ENCODE data around the gene NHERF2.
A peak's percentile ranks its signal among the peaks of the same experiment; 100 is the strongest.

NHERF2 gene
- total RNA-seq = 1.5 to 1.6 (median 1.6) reads per million in 3 donors

DNA sequence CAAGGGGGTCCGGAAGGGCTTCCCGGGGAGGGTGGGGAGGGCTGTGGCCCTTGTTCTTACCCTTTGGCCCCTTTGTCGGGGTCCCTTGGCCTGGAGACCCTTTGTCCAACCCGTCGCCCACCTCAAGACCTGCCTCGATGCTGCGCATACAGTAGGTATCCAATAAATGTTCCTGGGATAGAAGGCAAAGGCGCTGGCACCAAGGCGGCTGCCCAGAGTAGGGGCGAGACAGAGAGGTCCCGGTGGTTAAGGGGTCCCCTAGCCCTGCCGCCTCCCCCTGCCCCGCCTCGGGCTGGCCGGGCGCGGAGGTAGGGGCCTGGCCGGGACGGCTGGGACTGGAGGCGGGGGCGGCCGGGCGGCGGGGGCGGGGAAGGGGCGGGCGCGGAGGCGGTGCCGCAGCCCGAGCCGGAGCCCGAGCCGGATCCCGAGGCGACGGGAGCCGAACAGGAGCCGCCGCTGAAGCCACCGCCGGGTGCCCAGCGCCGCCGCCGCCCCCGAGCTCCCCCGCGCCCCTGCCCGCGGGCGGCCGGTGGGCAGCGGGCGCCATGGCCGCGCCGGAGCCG is at the start of gene NHERF2:
TSS of gene NHERF2 (plus strand) at position 442 of the 563 bp plus-strand sequence. CDS start at position 546, 104 bp downstream.
- Histone ChIP-seq H3K4me1 (ENCODE audit: control insufficient read depth, insufficient read depth, low read length, poor library complexity, severe bottlenecking) (peaks cover 19% of the 10 kb centered on the region), H3K27me3 (replicated peaks; ENCODE audit: control insufficient read depth, insufficient read depth, low read length, poor library complexity, severe bottlenecking) (peaks cover 6% of the 10 kb centered on the region)

DNA sequence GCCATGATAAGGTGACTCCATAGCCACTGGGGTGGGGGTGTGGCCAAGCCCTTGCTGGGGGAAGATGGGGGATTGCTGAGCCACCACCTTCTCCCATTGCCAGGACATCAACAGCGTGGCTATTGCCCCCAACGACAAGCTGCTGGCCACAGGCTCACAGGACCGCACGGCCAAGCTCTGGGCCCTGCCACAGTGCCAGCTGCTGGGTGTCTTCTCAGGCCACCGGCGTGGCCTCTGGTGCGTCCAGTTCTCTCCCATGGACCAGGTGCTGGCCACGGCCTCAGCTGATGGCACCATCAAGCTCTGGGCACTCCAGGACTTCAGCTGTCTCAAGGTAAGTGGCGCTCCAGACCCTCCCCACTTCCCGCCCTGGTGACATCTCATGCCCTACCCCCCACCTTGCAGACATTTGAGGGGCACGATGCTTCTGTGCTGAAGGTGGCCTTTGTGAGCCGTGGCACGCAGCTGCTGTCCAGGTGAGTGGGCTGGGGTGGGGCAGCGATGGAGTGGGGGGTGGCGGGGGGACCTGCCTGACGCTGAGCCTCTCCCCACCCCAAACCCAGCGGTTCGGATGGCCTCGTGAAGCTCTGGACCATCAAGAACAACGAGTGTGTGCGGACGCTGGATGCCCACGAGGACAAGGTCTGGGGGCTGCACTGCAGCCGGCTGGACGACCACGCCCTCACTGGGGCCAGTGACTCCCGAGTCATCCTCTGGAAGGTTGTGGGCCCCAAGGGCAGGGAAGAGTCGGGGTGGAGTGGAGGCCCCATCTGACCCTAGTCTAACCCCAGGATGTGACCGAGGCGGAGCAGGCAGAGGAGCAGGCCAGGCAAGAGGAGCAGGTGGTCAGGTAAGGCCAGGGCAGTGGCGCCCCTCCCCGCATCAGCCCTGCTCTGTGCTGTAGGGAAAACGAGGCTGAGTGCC is 49.5 kb upstream of the NHERF2 start:
- Histone ChIP-seq H3K4me3 (ENCODE audit: insufficient read depth, low read depth, low read length, poor library complexity, severe bottlenecking) (no peak overlapping the region), H3K9me3 (ENCODE audit: control insufficient read depth, low read length) (no peaks in the 10 kb centered on the region), H3K36me3 (ENCODE audit: control insufficient read depth, insufficient read depth, low read length) (peaks cover 48% of the 10 kb centered on the region), H3K27ac (ENCODE audit: insufficient read depth, low read length, poor library complexity, severe bottlenecking) (no peak overlapping the region), H3K4me1 (ENCODE audit: control insufficient read depth, insufficient read depth, low read length, poor library complexity, severe bottlenecking) (peaks cover 12% of the 10 kb centered on the region), H3K27me3 (replicated peaks; ENCODE audit: control insufficient read depth, insufficient read depth, low read length, poor library complexity, severe bottlenecking) (peaks cover 16% of the 10 kb centered on the region)
- no peak for DNase-seq

More for the DNA sequence above, at the start of gene NHERF2:
- DNase-seq = no peak
- Histone ChIP-seq H3K27ac (ENCODE audit: insufficient read depth, low read length, poor library complexity, severe bottlenecking) (no peak within 1 kb of the TSS), H3K36me3 (ENCODE audit: control insufficient read depth, insufficient read depth, low read length) (no peaks in the 10 kb centered on the region), H3K4me3 (ENCODE audit: insufficient read depth, low read depth, low read length, poor library complexity, severe bottlenecking) (peak within 1 kb of the TSS; percentile 50), H3K9me3 (ENCODE audit: control insufficient read depth, low read length) (no peaks in the 10 kb centered on the region)

DNA sequence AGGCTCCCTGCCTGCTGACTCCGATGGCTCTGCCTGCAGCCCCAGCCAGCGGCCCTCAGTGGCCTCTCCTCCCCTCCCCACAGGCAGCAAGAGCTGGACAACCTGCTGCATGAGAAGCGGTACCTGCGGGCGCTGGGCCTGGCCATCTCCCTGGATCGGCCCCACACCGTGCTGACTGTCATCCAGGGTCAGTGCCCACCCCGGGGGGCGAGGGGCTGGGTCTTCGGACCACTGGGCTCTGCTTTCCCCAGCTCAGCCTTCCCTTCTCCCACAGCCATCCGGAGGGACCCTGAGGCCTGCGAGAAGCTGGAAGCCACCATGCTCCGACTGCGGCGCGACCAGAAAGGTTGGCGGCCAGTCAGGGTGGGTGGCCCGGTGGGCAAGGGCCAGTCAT is 48.8 kb upstream of the NHERF2 start:
- Histone ChIP-seq H3K36me3 (ENCODE audit: control insufficient read depth, insufficient read depth, low read length) (peaks cover 48% of the 10 kb centered on the region), H3K27me3 (replicated peaks; ENCODE audit: control insufficient read depth, insufficient read depth, low read length, poor library complexity, severe bottlenecking) (peaks cover 16% of the 10 kb centered on the region), H3K4me3 (ENCODE audit: insufficient read depth, low read depth, low read length, poor library complexity, severe bottlenecking) (no peak overlapping the region), H3K4me1 (ENCODE audit: control insufficient read depth, insufficient read depth, low read length, poor library complexity, severe bottlenecking) (peaks cover 6% of the 10 kb centered on the region), H3K27ac (ENCODE audit: insufficient read depth, low read length, poor library complexity, severe bottlenecking) (no peak overlapping the region), H3K9me3 (ENCODE audit: control insufficient read depth, low read length) (no peaks in the 10 kb centered on the region)
- no peak for DNase-seq

DNA sequence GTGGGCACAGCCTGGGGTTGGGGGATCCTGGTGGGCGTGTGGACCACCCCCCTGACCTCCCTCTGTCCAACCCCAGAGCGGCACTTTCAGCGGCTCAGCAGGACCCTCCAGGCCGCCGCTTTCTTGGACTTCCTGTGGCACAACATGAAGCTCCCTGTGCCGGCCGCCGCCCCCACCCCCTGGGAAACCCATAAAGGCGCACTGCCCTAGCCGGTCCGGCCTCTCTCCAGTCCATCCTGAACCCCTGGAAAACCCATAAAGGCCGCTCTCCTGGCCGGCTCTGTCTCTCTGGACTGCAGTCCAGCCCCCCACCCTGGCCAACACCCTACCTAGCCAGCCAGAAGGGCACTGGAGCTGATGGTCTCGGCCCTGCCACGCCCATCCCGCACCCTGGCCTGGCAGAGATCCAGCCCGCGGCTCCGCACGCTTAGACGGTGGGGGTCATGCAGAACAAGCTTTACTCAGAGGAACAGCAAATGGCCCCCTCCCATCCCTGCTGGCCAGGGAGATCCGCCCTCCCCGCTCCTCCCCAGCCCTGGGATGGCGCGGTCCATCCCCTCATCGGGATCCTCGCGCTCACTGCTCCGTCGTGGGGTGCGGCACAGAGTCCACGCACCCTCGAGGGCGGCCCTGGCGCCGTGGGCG is 48.1 kb upstream of the NHERF2 start:
- Histone ChIP-seq H3K4me1 (ENCODE audit: control insufficient read depth, insufficient read depth, low read length, poor library complexity, severe bottlenecking) (peaks cover 11% of the 10 kb centered on the region), H3K4me3 (ENCODE audit: insufficient read depth, low read depth, low read length, poor library complexity, severe bottlenecking) (no peak overlapping the region), H3K27me3 (replicated peaks; ENCODE audit: control insufficient read depth, insufficient read depth, low read length, poor library complexity, severe bottlenecking) (peaks cover 16% of the 10 kb centered on the region), H3K36me3 (ENCODE audit: control insufficient read depth, insufficient read depth, low read length) (peaks cover 48% of the 10 kb centered on the region), H3K27ac (ENCODE audit: insufficient read depth, low read length, poor library complexity, severe bottlenecking) (no peak overlapping the region), H3K9me3 (ENCODE audit: control insufficient read depth, low read length) (no peaks in the 10 kb centered on the region)
- DNase-seq = no peak

DNA sequence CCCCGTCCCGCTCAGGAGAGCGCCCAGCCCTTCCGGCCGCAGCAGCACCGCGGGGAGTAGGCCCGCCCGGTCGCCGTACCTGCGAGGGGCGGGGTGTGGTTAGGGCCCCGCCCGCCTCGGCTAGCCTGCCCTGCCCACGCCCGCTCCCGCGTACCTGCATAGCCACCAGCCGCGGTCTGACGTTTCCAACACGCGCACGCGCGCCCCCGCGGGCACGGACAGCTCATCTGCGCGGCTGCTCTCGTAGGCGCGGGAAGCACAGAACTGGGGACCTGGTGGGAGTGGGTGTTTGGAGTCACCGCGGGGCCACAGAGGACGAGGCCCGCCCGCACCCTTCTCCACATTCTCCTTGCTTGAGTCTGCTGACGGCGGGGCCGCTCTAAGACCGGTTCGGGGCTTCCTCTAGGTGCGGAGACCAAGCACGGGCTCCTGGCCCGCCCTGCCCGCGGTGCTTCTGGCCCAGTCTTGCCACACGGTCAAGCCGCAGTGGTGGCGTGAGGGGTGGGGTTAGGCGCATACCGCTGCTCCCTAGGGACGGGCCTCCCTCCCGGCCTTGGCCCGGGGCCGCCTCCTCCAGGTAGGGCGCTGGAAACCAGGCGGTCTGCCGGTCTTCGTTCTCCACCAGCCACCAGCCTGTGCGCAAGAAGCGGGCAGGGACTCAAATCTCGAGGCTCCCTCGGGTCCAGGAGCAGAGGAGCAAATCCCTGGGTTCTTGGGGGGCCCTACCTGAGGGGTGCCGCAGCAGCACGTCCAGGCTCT is 47.3 kb upstream of the NHERF2 start:
- Histone ChIP-seq H3K36me3 (ENCODE audit: control insufficient read depth, insufficient read depth, low read length) (peaks cover 44% of the 10 kb centered on the region), H3K27me3 (replicated peaks; ENCODE audit: control insufficient read depth, insufficient read depth, low read length, poor library complexity, severe bottlenecking) (peaks cover 16% of the 10 kb centered on the region), H3K9me3 (ENCODE audit: control insufficient read depth, low read length) (no peaks in the 10 kb centered on the region), H3K27ac (ENCODE audit: insufficient read depth, low read length, poor library complexity, severe bottlenecking) (no peak overlapping the region), H3K4me1 (ENCODE audit: control insufficient read depth, insufficient read depth, low read length, poor library complexity, severe bottlenecking) (peaks cover 13% of the 10 kb centered on the region), H3K4me3 (ENCODE audit: insufficient read depth, low read depth, low read length, poor library complexity, severe bottlenecking) (no peak overlapping the region)
- DNase-seq = no peak

DNA sequence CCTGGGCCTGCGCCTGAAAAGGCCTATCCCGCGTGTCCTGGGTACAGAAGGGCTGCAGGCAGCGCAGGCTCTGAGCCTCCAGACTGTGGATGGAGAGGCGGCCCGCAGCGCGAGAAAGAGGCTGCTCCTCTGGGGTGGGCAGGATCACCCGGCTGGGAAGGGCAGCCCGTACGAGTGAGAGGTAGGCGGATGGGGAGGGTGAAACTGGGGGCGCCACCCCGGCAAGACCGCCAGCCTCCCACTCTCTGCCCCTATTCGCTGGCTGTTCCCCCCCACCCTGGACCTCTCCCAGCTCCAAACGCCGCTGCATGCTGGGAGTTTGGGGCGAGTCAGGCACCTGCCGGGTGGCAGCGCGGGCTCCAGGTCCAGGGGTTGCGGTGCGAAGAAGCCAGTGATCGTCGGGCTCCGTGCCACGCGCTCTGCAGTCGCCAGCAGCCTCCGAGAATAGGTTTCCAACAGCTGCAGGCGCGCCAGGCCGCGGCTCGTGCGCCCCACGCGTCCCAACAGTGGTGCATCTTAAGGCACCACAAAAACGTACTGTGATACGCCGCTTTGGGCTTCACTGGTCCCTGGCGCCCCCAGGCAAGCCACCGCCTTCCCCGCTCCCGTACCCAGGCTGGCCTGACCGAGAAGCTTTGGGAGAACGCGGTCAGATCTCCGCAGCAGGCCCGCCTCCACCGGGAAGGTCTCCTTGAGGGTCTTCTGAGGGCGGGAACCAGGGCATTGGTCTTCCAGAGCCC is 46.5 kb upstream of the NHERF2 start:
- Histone ChIP-seq H3K27me3 (replicated peaks; ENCODE audit: control insufficient read depth, insufficient read depth, low read length, poor library complexity, severe bottlenecking) (peaks cover 16% of the 10 kb centered on the region), H3K4me3 (ENCODE audit: insufficient read depth, low read depth, low read length, poor library complexity, severe bottlenecking) (no peak overlapping the region), H3K36me3 (ENCODE audit: control insufficient read depth, insufficient read depth, low read length) (peaks cover 36% of the 10 kb centered on the region), H3K9me3 (ENCODE audit: control insufficient read depth, low read length) (no peaks in the 10 kb centered on the region), H3K27ac (ENCODE audit: insufficient read depth, low read length, poor library complexity, severe bottlenecking) (no peak overlapping the region), H3K4me1 (ENCODE audit: control insufficient read depth, insufficient read depth, low read length, poor library complexity, severe bottlenecking) (peaks cover 20% of the 10 kb centered on the region)
- DNase-seq = no peak

DNA sequence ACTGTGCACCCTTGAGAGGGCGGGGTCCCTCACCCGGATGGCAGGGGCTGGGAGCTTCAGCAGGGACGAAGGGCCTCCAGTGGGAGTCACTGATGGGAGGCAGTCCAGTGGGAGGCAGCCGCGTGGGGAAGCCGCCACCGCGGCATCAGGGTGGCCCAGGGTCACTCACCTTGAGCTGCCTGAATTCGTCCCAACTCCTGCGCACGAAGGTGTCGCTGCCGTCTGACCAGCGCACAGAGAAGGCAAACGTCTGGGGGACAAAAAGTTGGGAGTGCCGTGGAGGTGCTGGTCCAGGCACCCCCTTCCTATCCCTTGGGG is 46.0 kb upstream of the NHERF2 start:
- Histone ChIP-seq H3K4me1 (ENCODE audit: control insufficient read depth, insufficient read depth, low read length, poor library complexity, severe bottlenecking) (peaks cover 21% of the 10 kb centered on the region), H3K9me3 (ENCODE audit: control insufficient read depth, low read length) (no peaks in the 10 kb centered on the region), H3K27me3 (replicated peaks; ENCODE audit: control insufficient read depth, insufficient read depth, low read length, poor library complexity, severe bottlenecking) (peaks cover 16% of the 10 kb centered on the region), H3K36me3 (ENCODE audit: control insufficient read depth, insufficient read depth, low read length) (peaks cover 36% of the 10 kb centered on the region), H3K4me3 (ENCODE audit: insufficient read depth, low read depth, low read length, poor library complexity, severe bottlenecking) (no peak overlapping the region), H3K27ac (ENCODE audit: insufficient read depth, low read length, poor library complexity, severe bottlenecking) (no peak overlapping the region)
- no peak for DNase-seq

DNA sequence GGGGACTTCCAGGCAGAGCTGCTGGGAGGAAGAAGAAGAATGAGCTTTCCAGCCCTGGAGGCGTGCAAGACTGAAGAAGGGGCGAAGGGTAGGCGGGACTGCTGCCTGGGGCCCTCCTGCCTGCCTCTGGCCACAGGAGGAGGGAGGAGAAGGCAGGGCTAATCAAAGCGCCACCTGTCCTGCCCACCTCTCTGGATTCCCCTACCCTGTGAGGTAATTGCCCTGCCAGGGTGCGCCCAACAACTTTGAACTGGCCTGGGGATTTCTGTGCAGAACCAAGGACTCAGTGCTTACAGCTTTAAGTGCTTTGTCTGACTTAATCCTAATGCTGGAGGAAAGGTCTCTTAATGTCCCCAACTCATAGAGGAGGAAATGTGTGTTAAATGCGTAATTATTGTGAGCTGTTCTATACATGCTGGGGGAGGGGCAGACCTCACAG is 45.3 kb upstream of the NHERF2 start, which contains the start of gene NOXO1:
TSS of gene NOXO1 (minus strand) at position 72 of the 439 bp plus-strand sequence. CDS start 290 bp downstream, outside the sequence.
- H3K27me3 ChIP-seq (replicated peaks; ENCODE audit: control insufficient read depth, insufficient read depth, low read length, poor library complexity, severe bottlenecking) = peaks cover 16% of the 10 kb centered on the region
- no peak within 1 kb of the TSS for H3K4me3 ChIP-seq (ENCODE audit: insufficient read depth, low read depth, low read length, poor library complexity, severe bottlenecking)
- peaks cover 21% of the 10 kb centered on the region for H3K4me1 ChIP-seq (ENCODE audit: control insufficient read depth, insufficient read depth, low read length, poor library complexity, severe bottlenecking)
- peaks cover 36% of the 10 kb centered on the region for H3K36me3 ChIP-seq (ENCODE audit: control insufficient read depth, insufficient read depth, low read length)
- H3K9me3 ChIP-seq (ENCODE audit: control insufficient read depth, low read length) = no peaks in the 10 kb centered on the region
- no peak within 1 kb of the TSS for H3K27ac ChIP-seq (ENCODE audit: insufficient read depth, low read length, poor library complexity, severe bottlenecking)
- no peak for DNase-seq

DNA sequence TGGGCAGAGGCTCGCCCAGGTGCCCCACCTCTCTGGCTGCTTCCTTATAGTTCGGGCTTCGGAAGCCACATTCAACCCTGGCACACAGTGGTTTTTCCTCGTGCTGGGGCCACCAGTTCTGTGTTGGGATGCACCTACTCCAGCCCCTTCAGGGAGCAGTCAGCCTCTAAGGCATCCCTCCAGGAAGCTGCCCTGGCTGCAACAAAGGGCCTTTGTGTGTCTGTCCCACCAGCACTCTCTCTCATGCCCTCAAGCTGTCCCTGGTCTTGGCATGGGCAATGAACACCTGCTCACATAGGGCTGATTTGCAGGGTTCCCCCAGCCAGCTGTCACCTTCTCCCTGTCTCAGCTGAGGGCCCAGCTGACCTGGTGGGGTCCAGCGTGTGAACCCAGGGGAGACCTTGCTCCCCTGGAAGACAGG is 44.7 kb upstream of the NHERF2 start:
- H3K4me3 ChIP-seq (ENCODE audit: insufficient read depth, low read depth, low read length, poor library complexity, severe bottlenecking) = no peak overlapping the region
- H3K27me3 ChIP-seq (replicated peaks; ENCODE audit: control insufficient read depth, insufficient read depth, low read length, poor library complexity, severe bottlenecking) = peaks cover 16% of the 10 kb centered on the region
- DNase-seq = no peak
- H3K9me3 ChIP-seq (ENCODE audit: control insufficient read depth, low read length) = no peaks in the 10 kb centered on the region
- H3K4me1 ChIP-seq (ENCODE audit: control insufficient read depth, insufficient read depth, low read length, poor library complexity, severe bottlenecking) = peaks cover 21% of the 10 kb centered on the region
- peaks cover 35% of the 10 kb centered on the region for H3K36me3 ChIP-seq (ENCODE audit: control insufficient read depth, insufficient read depth, low read length)
- H3K27ac ChIP-seq (ENCODE audit: insufficient read depth, low read length, poor library complexity, severe bottlenecking) = no peak overlapping the region
